GM19372 (cell line): ENCODE data around the gene THUMPD2.
"Not testable (repeated sequence)": the region's sequence is repeated elsewhere in the genome, so short reads cannot be mapped to it uniquely, and the experiment has no call there.

ENCODE experiments used
- ATAC-seq: cut with Tn5 transposase; IDR thresholded peaks from one replicate; pipeline ENCODE4 v1.9.1; 2021; ENCODE audit warnings: mild to moderate bottlenecking, low read depth, moderate library complexity; ENCODE audit not compliant: unreplicated experiment

Gene THUMPD2, protein sequence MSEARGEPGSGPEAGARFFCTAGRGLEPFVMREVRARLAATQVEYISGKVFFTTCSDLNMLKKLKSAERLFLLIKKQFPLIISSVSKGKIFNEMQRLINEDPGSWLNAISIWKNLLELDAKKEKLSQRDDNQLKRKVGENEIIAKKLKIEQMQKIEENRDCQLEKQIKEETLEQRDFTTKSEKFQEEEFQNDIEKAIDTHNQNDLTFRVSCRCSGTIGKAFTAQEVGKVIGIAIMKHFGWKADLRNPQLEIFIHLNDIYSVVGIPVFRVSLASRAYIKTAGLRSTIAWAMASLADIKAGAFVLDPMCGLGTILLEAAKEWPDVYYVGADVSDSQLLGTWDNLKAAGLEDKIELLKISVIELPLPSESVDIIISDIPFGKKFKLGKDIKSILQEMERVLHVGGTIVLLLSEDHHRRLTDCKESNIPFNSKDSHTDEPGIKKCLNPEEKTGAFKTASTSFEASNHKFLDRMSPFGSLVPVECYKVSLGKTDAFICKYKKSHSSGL

DNA sequence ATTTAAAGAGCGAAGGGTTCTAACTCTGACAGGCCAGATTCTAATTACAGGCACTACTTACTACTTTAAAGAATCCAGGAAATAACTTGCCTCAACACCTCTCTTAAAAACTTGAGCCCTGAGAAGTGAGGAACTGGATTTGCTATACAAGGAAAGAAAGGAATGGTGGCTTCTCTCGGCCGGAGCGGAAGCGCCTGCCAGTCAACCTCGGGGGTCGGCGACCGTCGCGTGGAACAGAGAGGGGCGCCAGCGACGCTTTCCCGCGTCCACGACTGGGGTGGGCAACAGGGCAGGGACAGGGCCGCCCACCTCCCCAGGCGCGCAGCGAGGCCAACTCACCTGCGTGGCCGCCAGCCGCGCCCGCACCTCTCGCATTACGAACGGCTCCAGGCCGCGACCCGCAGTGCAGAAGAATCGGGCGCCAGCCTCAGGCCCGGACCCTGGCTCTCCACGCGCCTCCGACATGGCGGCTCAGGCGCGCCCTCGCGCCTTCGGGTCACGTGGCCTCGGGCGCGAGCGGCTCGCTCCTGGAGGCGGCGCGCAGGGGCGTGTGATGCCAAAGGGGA, at the start of gene THUMPD2:
Gene THUMPD2, minus strand, starts transcription at position 484 of the 566 bp plus-strand sequence. Its CDS starts 19 bp downstream, at position 465.
- ATAC-seq, result peak; percentile 80

DNA sequence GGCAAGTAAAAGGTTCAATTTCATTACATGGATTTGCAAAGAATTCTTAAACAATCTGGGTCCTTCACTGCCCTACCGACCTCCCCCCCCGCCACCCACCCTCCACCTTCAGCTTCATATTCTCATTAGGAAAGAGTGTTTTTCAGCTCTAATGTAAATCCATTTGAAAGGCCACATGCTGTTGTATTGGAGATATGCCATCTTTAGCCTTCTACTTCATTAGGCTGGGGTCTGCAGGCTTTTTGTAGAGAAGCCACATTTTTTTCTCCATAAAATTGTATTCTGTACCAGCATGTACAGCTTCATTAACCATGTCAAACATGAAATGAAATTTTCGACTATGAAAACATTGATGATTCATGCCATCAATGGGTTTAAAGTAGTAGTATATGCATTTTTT, 42.8 kb upstream of the THUMPD2 start:
- no peak for ATAC-seq

DNA sequence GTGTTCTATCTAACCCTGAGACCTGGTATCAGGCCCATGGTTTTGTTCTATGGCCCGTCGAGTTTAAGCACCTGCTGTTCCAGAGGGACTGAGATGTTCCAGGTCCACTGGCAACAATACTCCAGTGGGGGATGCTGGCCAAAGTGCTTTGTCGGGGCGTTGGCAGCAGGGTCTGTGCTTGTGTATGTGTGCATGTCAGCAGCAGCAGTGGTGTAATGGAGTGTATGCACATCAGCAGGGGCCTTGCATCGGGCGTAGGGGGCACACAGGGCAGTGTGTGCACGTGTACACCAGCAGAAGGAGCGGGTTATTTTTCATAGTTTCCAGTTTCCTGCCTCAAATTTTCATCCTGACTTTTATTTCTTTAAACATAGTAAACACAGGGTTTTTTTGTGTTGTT, 37.8 kb upstream of the THUMPD2 start:
- ATAC-seq, result no peak

DNA sequence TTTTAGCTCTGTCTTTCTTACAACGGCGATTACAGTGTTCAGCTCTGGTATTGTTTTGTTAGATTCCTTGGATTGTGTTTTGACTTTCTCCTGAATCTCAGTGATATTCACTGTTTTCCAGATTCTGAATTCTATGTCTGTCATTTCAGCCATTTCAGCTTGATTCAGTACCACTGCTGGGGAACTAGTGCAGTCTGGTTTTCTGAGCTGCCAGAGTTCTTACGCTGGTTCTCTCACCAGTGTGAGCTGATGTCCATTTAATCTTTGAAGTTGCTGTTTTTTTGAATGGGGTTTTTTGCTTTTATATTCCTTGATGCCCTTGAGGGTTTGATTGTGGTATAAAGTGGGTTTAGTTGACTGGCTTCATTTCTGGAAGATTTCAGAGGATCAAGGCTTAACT, 37.4 kb upstream of the THUMPD2 start:
- ATAC-seq, result no peak

DNA sequence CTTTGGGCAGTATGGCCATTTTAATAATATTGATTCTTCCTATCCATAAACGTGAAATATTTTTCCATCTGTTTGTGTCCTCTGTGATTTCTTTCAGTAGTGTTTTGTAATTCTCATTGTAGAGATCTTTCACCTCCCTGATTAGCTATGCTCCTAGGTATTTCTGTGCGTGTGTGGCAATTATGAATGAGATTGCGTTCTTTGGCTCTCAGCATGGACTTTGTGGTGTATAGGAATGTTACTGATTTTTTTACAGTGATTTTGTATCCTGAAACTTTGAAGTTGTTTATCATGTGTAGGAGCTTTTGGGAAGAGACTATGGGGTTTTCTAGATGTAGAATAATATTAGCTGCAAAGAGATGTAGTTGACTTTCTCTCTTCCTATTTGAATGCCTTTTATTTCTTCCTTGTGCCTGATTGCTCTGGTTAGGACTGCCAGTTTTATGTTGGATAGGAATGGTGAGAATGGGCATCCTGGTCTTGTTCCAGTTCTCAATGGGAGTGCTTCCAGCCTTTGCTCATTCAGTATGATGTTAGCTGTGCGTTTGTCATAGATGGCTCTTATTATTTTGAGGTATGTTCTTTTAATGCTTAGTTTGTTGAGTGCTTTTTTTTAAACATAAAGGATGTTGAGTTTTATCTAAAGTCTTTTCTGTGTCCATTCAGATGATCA, 27.0 kb upstream of the THUMPD2 start:
- no peak for ATAC-seq

DNA sequence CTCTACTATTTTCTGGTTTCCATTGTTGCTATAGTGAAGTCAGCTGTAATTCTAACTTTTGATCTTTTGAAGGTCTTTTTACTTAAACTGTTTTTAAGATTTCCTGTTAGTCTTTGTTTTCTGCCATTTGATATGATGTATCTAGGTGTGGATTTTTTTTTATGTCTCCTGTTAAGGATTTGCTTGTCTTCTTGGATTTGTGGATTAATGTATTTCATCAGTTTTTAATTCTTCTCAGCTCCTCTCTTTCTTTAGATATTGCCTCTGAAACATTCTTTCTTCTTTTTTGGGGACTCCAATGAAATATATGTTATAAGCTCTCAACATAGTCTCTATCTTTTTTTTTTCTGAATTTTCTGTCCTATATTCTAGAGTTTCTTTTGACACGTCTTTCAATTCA, 24.8 kb upstream of the THUMPD2 start:
- no peak for ATAC-seq

DNA sequence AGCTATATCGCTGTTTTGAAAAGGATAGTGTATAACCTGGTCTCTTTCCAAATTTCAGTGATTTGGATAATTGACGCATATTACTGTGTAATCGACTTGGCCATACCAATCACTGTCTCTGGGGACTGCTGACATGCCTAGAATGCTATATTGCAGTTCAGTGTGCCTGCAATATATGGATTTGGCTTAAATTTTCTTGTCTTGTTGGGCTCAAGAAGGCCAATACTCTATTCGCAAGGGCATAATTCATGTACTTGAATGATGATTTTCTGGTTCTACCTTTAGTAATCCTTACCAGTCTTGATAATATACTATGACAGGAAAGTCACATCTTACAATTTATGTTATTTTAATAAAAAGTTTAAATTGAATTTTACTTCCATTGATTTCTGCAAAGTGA, 21.7 kb upstream of the THUMPD2 start:
- ATAC-seq, result no peak

DNA sequence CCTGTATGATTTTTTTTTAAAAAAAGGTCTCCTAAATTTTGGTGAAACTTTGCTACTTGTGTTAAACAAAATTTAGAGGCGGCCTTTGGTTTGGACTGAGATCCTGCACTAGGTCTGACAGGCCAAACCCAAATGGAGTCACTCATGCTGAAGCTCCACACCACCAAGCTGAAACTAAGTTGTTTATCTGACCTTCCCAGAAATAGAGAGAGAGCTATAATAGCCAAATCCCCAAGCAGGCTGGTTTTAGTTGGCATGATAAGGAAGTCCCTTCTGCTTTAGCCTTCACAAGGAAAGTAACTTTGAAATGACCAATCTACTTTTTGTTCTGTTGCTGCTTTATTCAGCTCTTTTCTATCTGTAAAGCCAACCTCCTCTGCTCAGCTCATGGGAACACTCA, 17.1 kb upstream of the THUMPD2 start:
- ATAC-seq, result no peak

DNA sequence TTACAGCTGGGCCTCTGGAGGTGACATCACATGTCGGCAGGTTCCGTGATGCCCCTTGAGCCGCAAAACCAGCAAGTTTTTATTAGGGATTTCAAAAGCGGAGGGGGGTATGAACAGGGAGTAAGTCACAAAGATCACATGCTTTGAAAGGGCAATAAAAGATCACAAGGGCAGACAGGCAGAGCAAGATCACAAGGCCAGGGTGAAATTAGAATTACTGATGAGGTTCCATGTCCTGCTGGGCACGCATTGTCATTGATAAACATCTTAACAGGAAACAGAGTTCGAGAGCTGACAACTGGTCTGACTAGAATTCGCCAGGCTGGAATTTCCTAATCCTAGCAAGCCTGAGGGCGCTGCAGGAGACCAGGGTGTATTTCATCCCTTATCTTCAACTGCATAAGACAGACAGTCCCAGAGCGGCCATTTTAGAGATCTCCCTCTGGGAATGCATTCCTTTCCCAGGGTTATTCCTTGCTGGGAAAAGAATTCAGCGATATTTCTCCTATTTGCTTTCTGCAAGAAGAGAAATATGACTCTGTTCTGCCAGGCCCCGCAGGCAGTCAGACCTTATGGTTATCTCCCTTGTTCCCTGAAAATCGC, 11.3 kb upstream of the THUMPD2 start:
- ATAC-seq, result not testable (repeated sequence)

DNA sequence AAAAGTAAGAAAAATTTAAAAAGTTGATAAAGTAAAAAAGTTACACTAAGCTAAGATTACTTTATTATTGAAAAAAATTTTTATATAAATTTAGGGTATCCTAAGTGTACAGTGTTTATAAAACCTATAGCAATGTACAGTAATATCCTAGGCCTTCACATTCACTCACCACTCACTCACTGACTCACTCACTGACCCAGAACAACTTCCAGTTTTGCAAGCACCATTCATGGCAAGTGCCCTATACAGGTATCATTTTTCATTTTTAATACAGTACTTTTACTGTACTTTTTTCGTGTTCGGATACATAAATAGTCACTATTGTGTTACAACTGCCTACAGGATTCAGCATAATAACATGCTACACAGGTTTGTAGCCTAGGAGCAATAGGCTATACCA, 8.9 kb upstream of the THUMPD2 start:
- ATAC-seq, result no peak

DNA sequence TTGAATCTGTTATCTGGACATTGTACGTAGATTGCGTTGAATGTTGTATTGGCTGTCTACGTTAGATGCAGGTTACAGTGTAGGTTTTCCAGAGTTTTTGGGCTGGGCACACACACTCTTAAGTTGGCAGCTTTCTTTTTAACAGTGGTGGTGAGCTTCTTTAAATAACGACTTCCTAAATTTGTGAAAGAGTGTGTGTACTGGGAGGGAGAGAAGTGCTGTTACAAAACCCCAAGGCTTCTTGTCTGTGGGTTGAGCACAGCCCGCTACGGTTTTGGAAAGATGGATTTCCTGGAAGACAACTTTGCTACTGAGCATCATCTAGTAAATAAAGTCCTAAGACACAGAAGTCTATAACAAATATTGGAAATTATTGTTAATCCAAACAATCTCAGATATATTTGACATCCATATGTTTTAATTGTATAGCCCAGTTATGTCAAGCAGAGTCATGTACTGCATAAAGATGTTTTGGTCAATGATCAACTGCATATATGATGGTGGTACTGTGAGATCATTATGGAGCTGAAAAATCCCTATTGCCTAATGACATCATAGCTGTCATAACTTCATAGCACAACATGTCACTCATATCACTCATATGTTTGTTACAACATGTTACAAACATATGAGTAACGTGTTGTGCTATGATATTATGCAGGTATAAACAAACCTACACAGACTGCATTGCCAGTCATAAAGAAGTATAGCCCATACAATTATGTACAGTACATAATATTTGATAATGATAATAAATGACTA, 7.9 kb upstream of the THUMPD2 start:
- ATAC-seq, result no peak

DNA sequence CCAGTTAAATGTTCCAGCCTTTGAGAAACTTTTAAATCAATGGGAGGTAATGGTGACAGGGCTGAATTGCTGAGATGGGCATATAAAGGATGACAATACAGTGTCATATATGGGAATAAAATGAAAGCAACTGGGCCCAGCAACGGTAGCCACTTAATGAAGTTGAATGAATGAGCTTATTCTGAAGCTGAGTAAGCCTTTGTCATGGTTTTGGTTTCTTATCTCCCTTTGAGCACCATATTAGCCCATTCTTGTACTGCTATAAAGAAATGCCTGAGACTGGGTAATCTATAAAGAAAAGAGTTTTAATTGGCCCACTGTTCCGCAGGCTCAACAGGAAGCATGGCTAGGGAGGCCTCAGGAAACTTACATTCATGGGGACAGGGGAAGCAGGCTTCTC, 3.5 kb upstream of the THUMPD2 start:
- no peak for ATAC-seq

DNA sequence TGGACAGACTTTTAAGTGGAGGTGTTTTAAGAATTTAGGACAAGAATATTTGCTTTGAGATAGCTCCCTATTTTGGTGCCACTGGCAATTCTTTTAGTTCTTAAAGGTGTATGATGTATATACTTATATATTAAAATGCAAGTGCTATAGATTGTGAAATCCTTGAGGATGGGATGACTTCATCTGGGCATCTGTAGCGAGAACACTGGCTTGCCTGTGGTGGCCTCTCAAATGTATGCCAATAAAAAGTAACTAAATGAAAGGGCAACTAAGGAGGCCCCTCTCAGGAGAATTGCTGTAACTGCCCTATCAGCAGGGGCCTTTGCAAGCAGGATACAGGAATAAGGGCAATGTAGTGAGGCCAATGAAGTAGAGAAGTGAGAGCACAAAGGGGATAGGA, 2.6 kb upstream of the THUMPD2 start:
- no peak for ATAC-seq

DNA sequence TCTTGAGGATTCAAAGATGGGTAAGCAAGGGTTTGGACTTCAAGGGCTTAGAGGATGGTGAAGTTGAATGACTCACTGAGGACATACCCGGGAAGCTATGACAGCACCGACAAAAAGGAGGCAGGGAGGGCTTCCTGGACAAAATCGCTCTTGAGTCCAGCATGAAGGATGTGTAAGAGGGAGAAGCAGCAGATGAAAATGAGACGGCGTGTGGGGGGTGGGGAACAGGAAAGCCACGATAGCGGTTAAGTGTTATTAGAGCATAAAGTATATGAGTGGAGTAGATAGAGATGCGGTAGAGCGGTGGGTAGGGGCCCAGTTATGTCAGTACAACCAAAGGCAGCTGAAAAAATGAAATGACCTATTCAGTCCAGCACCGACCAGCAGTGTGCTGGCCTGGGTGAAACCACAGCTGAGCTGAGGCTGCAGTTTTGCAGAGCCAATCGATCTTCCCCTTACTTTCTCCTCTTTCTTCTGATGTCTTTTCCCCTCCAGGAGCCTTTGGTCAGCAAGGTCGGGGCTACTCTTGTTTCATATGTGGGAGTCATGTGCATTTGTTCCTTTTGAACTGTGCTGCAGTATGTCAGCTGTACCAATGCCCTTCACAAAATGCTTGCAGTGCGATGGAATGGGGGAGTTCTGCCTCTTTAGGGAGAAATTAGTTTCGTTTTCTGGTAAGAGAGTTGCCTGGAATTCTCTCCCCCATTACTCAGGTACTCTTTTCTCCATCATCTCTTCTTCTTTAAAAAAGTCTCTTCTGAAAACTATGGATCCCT, 2.0 kb upstream of the THUMPD2 start:
- ATAC-seq, result no peak

DNA sequence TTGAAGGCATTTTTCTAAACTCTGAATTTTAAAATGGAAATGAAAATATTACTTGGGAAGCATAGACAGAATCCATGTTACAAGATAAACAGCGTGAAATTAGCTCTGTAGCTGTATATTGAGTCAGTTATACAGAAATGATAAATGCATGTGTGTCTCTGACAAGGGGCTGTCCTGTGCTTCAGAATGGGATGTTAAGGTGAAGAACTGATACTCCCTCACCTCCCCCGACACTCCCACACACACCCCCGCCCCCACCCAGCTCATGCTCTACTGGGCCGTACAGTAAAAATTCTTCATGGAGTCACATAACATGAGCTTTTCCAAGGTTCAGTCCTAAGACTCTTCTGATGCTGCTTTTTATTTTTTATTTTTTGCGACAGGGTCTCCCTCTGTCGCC, 869 bp upstream of the THUMPD2 start:
- no peak for ATAC-seq

DNA sequence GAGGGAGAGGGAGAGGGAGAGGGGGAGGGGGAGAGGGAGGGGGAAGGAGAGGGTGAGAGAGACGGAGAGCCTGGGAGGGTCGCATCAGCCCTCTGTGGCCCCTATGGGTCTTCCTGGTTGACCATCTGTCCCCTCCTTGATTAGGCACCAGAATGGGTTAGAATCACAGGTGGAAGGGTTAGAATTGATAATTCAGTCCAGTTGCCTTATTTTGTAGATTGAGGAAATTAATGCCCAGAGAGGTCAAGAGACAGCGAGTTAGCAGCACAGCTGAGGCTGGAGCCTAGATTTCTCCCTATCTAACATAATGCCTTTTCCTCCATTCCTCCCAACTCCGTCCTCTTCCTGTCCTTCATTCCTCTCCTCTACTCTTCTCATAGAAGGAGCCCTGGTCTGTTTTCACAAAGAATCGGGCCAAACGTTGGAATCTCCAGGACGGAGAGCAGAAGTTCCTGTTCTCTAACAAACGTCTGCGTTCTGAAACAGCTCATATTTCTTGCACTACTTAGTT, 338 bp upstream of the THUMPD2 start:
- no peak for ATAC-seq

DNA sequence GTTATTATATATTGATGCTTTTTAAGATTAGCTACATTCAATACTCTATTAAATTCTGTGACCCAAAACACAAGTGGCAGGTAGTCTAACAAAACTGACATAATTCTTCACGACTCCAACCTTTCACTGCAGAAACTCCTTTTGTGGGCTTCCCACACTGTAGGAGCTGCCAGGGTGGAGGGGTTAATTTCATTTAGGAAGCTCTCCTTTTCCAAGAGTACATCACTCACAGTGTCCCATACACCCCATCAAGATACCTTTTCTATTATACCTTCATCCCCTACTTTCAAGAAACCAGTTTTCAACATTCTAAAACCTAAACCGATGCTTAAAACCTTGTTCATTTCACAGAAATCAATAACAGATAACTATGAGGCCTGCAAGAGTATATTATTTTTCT, 825 bp downstream of the THUMPD2 start:
- no peak for ATAC-seq

DNA sequence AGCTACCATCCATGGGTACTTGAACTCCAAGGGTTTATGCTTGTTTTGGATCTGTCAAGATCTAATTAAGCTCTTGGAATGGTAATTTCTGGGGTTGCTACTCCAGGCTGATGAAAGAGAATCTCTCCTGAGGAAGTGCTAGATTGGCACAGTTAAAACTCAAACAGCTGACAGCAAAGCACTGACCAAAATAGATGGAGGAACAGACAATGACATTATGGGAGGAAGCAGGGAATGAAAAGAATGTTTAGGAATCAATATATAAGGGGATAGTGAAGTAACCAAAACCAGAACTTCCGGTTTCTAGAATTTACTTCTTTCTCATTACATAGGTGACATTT, 6.3 kb downstream of the THUMPD2 start:
- ATAC-seq, result no peak

DNA sequence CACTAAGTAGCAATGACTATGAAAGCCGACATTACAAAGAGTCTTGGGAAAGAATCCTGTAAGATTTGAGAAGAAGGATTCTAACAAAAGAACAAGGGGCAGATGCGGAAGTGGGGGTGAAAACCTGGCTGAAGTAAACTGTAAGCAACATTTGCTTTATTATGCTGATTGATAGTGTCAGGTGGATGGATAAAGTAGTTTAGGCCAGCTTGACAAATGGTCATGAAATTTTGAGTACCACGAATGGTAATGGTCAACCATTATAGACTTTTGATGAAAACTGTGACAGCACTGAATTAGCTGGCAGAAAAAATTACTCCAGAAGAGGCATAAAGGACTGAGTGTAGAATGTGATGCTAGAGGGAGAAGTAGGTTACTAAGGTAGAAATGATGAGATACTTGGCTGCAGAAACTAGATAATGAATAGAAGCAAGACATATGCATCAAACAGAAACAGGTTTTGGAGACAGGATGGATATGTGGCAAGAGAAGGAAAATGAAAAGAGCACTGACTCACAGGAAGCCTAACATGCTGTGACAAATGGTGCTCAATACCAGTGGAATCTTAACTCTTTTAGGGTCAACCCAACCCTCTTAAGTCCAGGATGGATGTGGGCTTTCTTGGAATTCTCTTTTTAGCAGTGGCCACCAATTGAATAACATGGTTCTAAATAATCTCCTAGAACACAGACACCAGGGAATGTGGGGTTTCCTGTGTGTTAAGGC, 6.8 kb downstream of the THUMPD2 start:
- no peak for ATAC-seq
